ENCODE data around the gene STT3B.

DNA sequence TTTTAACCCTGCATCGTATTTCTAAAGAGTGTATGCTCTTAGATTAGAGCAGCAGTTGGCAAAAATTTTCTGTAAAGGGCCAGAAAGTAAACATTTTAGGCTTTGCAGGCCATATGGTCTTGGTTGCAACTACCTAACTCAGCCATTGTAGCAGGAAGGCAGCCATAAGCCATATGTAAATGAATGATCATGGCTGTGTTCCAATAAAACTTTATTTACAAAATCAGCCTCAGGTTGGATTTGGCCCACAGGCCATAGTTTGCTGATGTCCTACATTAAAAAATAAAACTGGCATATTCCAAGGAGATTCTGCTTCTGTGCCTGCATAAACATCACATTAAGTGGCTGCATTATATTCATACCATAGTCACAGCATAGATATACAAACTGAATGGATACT, 134.9 kb downstream of the STT3B start:
- no peak for TF ChIP-seq EZH2 (optimal IDR thresholded peaks at IDR 0.05; ENCODE audit: low read depth, low read length)
- TF ChIP-seq, protein P1, sequence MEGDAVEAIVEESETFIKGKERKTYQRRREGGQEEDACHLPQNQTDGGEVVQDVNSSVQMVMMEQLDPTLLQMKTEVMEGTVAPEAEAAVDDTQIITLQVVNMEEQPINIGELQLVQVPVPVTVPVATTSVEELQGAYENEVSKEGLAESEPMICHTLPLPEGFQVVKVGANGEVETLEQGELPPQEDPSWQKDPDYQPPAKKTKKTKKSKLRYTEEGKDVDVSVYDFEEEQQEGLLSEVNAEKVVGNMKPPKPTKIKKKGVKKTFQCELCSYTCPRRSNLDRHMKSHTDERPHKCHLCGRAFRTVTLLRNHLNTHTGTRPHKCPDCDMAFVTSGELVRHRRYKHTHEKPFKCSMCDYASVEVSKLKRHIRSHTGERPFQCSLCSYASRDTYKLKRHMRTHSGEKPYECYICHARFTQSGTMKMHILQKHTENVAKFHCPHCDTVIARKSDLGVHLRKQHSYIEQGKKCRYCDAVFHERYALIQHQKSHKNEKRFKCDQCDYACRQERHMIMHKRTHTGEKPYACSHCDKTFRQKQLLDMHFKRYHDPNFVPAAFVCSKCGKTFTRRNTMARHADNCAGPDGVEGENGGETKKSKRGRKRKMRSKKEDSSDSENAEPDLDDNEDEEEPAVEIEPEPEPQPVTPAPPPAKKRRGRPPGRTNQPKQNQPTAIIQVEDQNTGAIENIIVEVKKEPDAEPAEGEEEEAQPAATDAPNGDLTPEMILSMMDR (IDR thresholded peaks at IDR 0.05; ENCODE audit: low read length) = no peak
